Fibroblast of the conjunctiva (primary cell): ENCODE data around the gene POLR3K.
"Not testable (repeated sequence)": the region's sequence is repeated elsewhere in the genome, so short reads cannot be mapped to it uniquely, and the experiment has no call there.

ENCODE experiments used
- DNase-seq: peaks from one replicate; pipeline ENCODE4 v3.0.0-alpha.2; 2010; ENCODE audit warnings: low read depth

The POLR3K gene

DNA sequence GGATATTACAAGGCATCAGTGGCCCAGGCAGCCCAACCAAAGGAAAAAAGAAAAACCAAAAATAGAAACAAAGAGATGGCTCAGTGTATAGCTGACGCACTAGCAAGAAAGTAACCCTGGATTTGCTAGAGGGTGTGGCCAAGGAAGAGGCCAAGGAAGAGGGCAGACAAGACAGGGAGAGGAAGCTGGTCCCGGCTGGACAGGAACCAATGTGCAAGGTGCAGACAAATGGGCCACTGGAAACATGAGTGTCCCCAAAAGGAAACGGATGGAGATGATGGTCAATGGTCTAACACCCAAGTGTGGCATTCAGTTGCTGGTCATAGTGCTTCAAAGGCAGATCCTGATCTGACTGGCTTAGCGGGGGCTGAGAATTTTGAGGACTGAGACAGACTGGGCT lies 10.7 kb downstream of the POLR3K start:
- DNase-seq = no peak

DNA sequence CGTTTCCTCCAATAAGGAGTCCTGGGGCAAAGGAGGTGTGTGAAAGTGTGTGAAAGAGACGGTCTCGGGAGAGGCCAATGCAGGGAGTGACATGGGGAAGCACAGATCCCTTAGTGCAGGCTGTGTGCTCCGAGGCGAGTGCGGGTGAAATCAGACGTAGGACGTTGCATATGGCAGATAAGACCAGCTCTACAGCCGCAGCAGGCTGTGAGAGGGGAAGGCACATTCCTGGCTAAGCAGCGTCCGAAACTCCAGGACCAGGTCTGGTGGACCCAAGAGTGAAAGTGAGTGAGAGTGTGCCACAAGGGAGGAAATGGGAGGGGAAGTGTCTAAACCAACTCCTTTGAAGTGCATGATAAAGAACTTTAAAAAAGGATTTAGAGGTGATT lies 11.3 kb downstream of the POLR3K start:
- DNase-seq = no peak

DNA sequence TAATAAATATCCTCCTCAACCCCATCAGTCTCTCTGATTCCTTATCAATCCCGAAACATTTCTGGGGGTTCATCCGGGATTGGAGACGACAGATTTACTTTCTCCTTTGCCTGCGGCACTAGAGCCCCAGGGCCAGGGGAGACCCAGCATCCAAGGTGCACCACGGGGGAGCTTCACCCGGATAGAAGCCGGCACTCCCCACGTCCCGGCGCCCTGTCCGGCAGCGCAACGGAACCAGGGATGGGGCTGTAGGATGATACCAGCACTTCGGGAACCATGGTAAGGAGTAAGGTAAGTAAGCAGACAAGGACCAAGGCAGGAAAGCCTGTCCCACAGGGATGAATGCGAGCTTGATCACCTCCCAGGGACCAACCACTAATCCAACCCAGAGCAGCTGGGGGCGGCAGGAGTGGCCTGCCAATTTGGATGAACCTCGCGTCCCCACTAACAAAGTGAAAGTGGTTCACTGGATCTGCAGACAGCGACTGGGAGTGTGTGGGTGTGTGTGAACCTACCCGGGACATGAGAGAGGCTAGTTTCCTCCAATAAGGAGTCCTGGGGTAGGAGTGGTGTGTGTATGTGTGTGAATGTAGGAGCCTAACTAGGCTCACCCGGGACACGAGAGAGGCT lies 11.9 kb downstream of the POLR3K start:
- no peak for DNase-seq

DNA sequence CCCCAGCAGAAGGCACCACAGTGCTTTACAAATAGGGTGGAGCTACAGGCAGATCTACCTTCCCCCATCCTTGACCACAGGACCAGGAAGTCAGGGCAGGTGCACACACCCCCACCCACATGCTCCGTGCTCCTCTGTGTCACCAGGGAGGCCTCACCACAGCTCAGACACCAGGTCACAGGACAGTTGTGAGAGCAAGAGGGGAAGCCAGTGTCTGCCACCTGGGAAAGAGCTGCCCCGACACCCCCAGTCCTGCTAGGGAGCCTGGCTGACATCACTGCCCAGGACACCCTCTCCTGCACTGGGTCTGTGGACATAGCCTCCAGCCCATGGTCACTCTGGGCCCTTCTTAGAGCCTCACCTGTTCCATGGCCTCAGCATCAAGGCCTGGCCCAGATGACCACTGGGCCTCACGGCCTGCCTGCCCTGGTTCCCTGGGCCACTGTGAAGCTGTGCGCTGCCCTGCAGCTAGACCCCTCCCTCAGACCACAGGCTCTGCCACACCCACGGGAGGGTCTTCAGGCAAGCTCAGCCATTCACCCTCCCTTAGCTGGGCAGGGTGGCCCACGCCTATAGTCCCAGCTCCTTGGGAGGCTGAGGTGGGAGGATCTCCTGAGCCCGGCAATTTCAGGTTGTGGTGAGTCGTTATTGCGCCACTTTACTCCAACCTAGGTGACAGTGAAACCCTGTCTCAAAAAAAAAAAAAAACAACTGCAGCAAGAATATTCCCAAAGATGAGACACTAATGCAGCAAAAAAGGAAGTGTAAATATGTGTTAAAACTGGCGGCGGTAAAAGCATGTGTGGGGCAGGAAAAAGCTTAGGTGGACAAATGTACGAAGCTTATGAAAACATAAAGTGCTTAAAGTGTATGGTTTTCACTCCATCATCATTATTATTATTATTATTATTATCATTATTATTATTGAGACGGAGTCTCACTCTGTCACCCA lies 14.2 kb downstream of the POLR3K start:
- DNase-seq = no peak

DNA sequence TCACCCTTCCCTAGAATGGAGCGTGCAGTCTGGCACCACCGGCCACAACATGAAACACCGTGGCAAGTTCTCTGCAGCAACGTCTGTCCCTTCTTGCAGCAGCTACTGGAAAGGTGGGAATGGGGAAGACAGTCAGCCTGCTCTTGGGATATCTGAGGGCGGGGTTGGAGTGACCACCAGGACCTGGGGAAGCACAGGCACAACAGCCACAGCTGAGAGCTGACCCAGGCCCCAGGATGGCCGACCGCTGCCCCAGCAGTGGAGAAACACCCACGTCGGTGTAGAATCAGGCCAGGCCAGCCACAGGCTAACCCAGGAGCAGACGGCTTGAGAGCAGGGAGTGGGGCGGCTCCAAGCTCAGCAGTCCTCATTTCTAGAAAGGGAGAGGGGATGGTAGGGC lies 15.2 kb downstream of the POLR3K start:
- not testable (repeated sequence) for DNase-seq

DNA sequence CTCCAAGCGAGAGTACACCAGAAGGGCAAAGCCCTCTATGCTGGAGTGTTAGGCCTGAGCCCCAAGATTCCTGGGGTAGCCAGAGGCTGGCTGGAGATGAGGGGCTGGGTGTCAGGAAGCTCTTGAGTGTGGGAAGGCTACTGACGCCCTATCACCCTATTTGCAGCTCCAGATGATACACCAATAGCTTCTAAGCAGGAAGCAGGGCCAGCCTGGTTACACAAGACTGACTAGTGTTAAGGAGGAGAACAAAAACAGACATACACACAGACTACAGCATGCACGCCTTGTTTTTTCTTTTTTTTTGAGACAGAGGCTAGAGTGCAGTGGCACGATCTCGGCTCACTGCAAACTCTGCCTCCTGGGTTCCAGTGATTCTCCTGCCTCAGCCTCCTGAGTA lies 15.9 kb downstream of the POLR3K start:
- DNase-seq = no peak

DNA sequence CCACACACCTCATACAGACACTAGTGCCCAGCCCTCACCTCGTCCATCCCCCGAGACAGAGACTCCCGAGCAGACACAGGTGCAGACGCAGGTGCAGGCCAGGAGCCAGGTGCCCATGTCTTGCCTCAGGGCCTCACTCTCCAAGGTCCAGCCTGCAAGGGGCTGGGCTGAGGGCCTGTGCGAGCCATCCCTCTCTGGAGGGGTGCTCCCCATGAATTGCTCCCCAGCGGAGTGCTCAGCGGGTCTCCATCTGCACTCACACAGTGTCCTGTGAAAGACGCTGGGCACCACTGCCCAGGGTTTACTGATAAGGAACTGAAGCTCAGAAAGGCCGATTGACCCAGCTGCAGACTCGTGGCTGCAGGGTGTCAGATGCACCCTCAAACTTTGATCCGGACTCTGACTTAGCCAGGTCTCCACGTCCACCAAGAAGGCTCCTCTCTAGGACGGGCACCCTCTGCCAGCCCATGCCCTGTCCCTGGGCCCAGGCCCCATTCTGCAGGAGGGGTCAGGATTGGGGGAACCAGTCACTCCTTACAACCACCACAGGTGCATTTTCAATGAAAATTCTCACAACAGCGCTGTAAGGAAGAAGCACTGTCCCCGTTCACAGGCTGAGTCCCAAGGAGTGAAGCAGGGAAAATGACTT lies 16.9 kb downstream of the POLR3K start:
- DNase-seq = no peak

DNA sequence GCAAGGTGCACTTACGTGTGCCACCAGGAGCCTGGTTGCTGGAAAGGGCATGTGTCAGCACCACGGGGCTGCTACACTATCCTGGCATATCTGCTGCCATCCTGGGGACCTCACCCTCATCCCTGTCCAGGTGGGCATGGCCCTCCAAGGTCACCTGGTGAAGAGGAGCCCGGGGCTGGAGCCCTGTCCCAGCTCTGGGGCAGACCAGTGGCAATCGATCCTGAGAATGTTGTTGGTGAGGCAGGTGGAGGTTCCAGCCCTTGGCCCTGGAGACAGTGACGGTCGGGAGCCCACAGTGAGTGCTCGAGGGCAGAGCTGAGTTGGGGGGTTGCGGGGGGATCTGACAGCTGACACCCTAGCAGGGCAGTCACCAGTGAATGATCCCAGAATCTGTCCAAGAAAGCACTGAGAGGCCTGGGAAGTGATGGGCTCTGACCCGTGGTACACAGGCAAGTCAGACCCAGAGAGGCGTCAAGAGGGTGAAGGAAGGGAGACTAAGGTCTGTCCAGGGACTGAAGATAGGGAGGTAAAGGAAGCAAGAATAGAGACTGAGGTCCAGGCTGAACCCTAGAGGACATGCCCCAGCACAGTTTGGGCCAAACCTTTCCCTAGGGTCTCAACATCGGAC lies 17.6 kb downstream of the POLR3K start:
- DNase-seq = no peak

DNA sequence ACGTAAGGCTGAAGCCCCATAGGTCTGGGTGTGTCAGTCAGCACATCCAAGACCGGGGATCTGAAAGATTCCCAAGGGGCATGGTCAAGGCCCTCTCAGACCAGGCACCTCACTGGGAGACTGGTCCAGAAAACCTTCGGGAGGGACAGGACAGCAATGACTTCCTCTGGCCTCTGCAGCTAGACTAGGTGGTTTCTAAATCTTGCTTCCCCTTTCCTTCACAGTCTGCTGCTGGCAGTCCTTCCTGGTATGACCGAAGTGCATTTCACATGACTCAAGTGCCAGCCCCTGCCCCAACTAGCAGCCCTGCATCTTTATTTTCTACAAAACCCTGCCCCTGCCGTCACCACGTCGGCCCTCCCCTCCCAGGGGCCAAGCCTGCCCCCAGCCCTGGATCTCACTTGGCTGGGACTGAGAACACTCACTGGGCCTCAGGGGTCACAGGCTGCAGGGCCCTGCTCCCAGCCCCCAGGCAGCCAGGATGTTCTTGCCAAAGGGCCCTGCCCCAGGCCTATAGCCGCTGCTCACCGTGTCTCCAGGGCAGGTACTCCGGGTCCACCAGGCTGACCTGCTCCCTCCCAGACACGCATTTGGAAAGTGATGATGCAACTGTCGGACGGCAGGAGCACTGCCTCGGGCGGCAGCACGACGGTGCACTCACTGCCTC lies 18.3 kb downstream of the POLR3K start:
- no peak for DNase-seq

DNA sequence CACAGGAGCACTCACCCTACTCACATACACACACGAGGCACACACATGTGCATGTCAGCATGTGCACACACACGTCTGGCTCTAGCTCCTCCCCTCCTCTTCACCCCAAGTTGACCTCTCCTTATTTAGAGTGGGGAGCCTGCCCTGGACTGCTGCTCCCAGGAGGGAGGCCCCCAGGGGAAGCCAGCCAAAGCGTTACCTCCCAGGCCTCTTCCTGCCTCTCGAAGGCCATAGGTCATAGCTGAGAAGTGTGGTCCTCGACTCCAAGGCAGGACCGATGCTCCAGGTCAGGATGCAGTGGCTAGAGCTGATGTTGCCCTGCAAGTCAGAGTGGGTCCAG lies 18.8 kb downstream of the POLR3K start:
- no peak for DNase-seq

DNA sequence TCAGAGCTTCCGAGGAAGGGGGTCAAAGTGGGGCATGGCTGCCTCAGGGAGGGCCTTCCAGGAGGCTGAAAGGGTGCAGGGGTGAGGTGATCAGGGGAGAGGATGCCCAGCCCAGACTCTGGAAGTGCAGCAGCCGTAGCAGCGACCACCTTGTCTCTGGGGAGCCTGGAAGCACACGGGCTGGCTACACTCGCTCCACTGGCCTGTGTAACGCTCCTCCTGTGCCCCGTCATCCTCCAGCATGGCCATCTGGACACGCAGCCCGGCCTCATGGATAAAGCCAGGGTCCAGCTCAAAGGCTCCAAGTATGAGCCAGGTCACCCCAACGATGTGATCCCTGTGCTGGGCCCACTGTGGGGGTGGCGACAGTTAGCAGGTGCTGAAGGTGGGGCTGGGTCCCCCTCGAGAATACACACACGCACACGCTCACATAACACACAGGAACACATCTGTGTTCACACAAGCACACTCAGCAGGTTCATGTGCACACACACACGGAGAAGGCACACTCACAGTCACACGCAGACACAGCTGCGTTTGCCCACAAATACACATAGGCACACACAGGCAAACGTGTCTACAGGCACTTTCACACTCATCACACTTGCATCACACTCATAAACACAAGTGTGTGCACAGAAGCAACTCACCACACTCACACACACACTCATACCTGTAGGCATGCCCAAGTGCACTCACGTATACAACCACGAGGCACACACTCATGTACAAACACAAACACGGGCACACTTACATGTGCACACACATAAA lies 19.3 kb downstream of the POLR3K start:
- DNase-seq = no peak

DNA sequence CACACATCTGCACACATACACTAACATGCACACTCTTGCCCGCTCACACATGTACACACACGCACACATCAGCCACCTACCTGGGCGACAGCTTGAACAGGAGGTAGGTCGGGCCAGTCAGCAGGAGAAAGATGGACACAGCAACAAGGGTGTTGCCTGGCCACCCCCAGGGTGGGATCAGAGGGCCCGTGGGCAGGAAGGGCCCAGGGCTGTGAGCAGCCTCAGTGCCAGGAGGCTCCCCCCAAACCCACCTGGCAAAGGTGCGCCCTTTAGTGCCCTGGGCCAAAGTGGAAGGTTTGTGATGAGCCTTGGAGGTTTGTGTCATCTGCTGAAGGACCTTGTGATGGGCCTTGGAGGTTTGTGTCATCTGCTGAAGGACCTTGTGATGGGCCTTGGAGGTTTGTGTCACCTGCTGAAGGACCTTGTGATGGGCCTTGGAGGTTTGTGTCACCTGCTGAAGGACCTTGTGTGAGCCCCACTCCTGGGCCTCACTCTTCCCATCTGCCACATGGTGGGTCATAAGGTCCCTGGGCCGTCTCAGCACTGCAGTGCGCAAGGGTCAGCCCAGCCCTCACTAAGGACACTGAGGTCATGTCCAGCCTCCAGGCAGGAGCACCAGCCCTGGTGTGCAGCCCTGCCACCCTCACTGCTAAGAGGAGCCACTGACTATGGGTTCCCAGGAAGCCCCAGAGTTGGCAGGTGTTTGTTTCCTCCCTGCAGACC lies 20.1 kb downstream of the POLR3K start:
- DNase-seq = not testable (repeated sequence)

DNA sequence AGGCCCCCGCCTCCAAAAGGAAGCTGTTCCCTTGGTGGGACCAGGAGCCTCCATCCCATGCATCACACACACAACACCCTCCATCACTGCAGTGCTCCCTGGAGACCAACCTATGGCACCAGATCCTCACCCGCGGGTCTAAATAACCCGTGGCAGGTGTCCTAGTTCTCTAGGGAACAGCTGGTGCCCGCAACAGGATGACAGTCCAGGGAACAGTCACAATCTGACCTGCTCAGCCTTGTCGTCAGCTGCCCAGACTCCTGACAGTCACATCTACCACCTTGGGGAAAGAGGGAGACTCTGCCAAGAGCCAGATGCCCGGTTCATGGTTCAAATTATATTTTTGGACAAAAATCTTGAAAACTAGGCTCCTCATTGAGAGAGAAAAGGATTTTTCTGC lies 22.8 kb downstream of the POLR3K start:
- DNase-seq = not testable (repeated sequence)

DNA sequence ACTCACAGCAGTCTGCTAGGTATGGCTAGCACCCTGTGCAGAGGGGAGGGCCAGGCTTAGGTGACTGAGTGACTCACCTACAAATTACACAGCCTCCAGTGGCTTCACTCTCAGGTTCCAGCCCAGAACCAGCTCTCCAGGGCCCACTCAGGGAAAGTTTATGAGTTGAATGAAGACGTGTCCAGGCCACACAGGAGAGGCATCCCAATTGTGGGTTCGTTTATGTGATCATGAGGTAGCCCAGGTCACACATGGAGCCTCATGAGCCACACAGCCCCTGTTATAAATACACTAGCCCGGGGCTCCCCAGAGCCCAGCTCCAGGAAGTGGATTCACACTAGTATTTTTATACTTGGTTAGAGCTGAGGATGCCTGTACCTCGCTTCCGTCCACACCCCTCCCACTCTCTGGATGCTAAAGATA lies 27.5 kb downstream of the POLR3K start:
- DNase-seq = not testable (repeated sequence)

DNA sequence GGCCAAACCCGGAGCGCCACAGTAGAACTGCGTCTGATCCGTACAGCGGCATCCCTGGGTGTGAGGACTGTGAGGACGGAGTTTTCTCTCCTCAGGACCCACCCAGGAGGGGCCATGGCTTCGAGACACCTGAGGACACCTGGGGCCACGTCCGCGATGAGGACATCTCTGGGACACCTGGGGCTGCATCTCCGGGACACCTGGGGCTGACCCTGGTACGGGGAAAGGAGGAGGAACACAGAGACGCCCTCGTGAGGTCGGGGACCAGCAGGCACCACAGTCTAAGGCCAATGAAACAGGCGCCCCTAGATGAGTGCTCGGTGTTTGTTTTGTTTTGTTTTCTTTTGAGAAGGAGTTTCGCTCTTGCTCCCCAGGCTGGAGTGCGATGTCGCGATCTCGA lies 29.3 kb downstream of the POLR3K start:
- not testable (repeated sequence) for DNase-seq

DNA sequence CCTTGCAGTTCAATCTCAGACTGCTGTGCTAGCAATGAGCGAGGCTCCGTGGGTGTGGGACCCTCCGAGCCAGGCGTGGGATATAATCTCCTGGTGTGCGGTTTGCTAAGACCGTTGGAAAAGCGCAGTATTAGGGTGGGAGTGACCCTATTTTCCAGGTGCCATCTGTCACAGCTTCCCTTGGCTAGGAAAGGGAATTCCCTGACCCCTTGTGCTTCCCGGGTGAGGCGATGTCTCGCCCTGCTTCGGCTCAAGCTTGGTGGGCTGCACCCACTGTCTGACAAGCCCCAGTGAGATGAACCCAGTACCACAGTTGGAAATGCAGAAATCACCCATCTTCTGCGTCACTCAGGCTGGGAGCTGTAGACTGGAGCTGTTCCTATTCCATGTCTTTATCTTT lies 32.5 kb downstream of the POLR3K start:
- DNase-seq = not testable (repeated sequence)

DNA sequence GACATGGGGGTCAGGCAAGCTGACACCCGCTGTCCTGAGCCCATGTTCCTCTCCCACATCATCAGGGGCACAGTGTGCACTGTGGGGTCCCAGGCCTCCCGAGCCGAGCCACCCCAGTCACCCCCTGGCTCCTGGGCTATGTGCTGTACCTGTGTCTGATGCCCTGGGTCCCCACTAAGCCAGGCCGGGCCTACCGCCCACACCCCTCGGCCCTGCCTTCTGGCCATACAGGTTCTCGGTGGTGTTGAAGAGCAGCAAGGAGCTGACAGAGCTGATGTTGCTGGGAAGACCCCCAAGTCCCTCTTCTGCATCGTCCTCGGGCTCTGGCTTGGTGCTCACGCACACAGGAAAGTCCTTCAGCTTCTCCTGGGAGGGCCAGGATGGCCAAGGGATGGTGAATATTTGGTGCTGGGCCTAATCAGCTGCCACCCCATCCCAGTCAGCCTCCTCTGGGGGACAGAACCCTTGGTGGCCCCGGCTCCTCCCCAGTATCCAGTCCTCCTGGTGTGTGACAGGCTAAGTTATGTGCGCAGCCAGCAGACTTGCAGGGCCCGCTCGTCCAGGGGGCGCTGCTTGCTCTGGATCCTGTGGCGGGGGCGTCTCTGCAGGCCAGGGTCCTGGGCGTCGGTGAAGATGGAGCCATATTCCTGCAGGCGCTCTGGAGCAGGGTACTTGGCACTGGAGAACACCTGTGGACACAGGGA lies 36.2 kb downstream of the POLR3K start:
- not testable (repeated sequence) for DNase-seq

DNA sequence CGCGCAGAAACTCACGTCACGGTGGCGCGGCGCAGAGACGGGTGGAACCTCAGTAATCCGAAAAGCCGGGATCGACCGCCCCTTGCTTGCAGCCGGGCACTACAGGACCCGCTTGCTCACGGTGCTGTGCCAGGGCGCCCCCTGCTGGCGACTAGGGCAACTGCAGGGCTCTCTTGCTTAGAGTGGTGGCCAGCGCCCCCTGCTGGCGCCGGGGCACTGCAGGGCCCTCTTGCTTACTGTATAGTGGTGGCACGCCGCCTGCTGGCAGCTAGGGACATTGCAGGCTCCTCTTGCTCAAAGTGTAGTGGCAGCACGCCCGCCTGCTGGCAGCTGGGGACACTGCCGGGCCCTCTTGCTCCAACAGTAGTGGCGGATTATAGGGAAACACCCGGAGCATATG lies 42.6 kb downstream of the POLR3K start:
- not testable (repeated sequence) for DNase-seq

DNA sequence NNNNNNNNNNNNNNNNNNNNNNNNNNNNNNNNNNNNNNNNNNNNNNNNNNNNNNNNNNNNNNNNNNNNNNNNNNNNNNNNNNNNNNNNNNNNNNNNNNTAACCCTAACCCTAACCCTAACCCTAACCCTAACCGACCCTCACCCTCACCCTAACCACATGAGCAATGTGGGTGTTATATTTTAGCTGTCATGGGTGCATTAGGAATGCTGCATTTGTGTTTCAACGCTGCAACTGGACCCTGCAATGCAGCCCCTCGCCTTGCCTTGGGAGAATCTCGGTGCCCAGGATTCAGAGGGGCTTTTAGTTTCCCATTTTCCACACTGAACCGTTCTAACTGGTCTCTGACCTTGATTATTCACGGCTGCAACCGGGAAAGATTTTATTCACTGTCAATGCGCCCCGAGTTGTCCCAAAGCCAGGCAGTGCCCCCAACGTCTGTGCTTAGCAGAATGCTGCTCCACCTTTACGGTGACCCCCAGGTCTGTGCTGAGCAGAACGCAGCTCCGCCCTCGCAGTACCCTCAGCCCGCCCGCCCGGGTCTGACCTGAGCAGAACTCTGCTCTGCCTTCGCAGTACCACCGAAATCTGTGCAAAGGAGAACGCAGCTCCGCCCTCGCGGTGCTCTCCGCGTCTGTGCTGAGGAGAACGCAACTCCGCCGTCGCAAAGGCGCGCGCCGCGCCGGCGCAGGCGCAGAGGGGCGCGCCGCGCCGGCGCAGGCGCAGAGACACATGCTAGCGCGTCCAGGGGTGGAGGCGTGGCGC lies 43.3 kb downstream of the POLR3K start:
- DNase-seq = no peak
